GM23338 (cell line): ENCODE measurements around the gene AKNAD1. TPM values are rescaled to one million over a fixed set of nuclear protein-coding genes. Genes with fewer than 3 reads are reported as not detected.

Experiments
- ATAC-seq: fragments of 200-7000 bp; cut with Tn5 transposase; 3 replicates; pipeline ENCODE4 v1.9.1; 2020
- DNase-seq: peaks from one replicate; pipeline ENCODE4 v3.0.0-alpha.2; 2015; ENCODE audit warnings: low spot score
- H2AFZ ChIP-seq: fragments of 200-600 bp; sonication (generic); 2 replicates; pipeline ENCODE4 v1.8.0; 2016; ENCODE audit warnings: antibody characterized with exemption, mild to moderate bottlenecking, moderate library complexity
- H3F3A ChIP-seq: fragments of 200-600 bp; sonication (generic); replicated peaks from 2 replicates; pipeline ENCODE4 v1.8.0; 2017; ENCODE audit warnings: antibody characterized with exemption, mixed run types, low read depth
- H3K27ac ChIP-seq: fragments of 200-600 bp; sonication (generic); 2 replicates; pipeline ENCODE4 v1.6.1; 2016; ENCODE audit warnings: low read depth
- H3K27me3 ChIP-seq: fragments of 200-600 bp; sonication (generic); 2 replicates; pipeline ENCODE4 v1.8.0; 2016; ENCODE audit warnings: mild to moderate bottlenecking, mixed run types, moderate library complexity; ENCODE audit not compliant: insufficient read depth
- H3K36me3 ChIP-seq: fragments of 200-600 bp; sonication (generic); 2 replicates; pipeline ENCODE4 v1.8.0; 2016; ENCODE audit warnings: mild to moderate bottlenecking; ENCODE audit not compliant: insufficient read depth
- H3K4me1 ChIP-seq: fragments of 200-600 bp; sonication (generic); 2 replicates; pipeline ENCODE4 v1.8.0; 2016; ENCODE audit warnings: mild to moderate bottlenecking, moderate library complexity; ENCODE audit not compliant: insufficient read depth
- H3K4me2 ChIP-seq: fragments of 200-600 bp; sonication (generic); 2 replicates; pipeline ENCODE4 v1.7.1; 2017; ENCODE audit warnings: mixed run types
- H3K4me3 ChIP-seq: fragments of 200-600 bp; sonication (generic); 2 replicates; pipeline ENCODE4 v1.6.1; 2016; ENCODE audit warnings: mixed run types
- H3K79me2 ChIP-seq: fragments of 200-600 bp; sonication (generic); replicated peaks from 2 replicates; pipeline ENCODE4 v1.8.0; 2017; ENCODE audit warnings: mild to moderate bottlenecking; ENCODE audit not compliant: insufficient read depth
- H3K9me2 ChIP-seq: fragments of 200-600 bp; sonication (generic); 2 replicates; pipeline ENCODE4 v1.8.0; 2017; ENCODE audit not compliant: insufficient read depth
- H4K20me1 ChIP-seq: fragments of 200-600 bp; sonication (generic); replicated peaks from 2 replicates; pipeline ENCODE4 v1.8.0; 2017; ENCODE audit warnings: mild to moderate bottlenecking; ENCODE audit not compliant: insufficient read depth
- H3K27ac Mint-ChIP-seq: 2 replicates; pipeline ENCODE4 v1.8.0; 2020; ENCODE audit warnings: inconsistent platforms, mild to moderate bottlenecking, moderate library complexity, mixed read lengths
- H3K27me3 Mint-ChIP-seq: 3 replicates; pipeline ENCODE4 v1.8.0; 2022; ENCODE audit warnings: low read depth, mild to moderate bottlenecking, moderate library complexity, mixed read lengths, inconsistent platforms; ENCODE audit not compliant: insufficient read depth, poor library complexity
- H3K36me3 Mint-ChIP-seq: 3 replicates; pipeline ENCODE4 v1.8.0; 2021; ENCODE audit warnings: low read depth, mild to moderate bottlenecking, inconsistent platforms, moderate library complexity, mixed read lengths
- H3K4me1 Mint-ChIP-seq: 3 replicates; pipeline ENCODE4 v1.8.0; 2020; ENCODE audit warnings: mild to moderate bottlenecking, inconsistent platforms, mixed read lengths
- H3K4me3 Mint-ChIP-seq: 3 replicates; pipeline ENCODE4 v1.8.0; 2021; ENCODE audit warnings: moderate library complexity, mild to moderate bottlenecking, inconsistent platforms, mixed read lengths
- H3K9me3 Mint-ChIP-seq: 3 replicates; pipeline ENCODE4 v1.8.0; 2020; ENCODE audit warnings: moderate library complexity, mild to moderate bottlenecking, inconsistent platforms, mixed read lengths
- CREB1 ChIP-seq: fragments of 250-450 bp; sonication (Bioruptor Pico); IDR thresholded peaks from 2 replicates; pipeline ENCODE4 v1.5.0; 2020; ENCODE audit warnings: low read depth, mild to moderate bottlenecking, moderate library complexity
- EZH2 ChIP-seq: fragments of 200-600 bp; sonication (generic); IDR thresholded peaks from one replicate; pipeline ENCODE4 v1.8.0; 2017; ENCODE audit warnings: antibody characterized with exemption, mild to moderate bottlenecking, low read depth; ENCODE audit not compliant: unreplicated experiment
- EZH2phosphoT487 ChIP-seq: fragments of 200-600 bp; sonication (generic); IDR thresholded peaks from one replicate; pipeline ENCODE4 v1.8.1; 2018; ENCODE audit warnings: antibody characterized with exemption; ENCODE audit not compliant: unreplicated experiment
- JUNB ChIP-seq: IDR thresholded peaks from one replicate; pipeline ENCODE4 v1.6.1; 2016; ENCODE audit warnings: antibody characterized with exemption; ENCODE audit not compliant: unreplicated experiment
- NANOG ChIP-seq: IDR thresholded peaks from 2 replicates; pipeline ENCODE4 v1.6.1; 2016; ENCODE audit warnings: antibody characterized with exemption, borderline replicate concordance
- POLR2AphosphoS5 ChIP-seq: IDR thresholded peaks from 2 replicates; pipeline ENCODE4 v1.6.1; 2016; ENCODE audit warnings: antibody characterized with exemption, low read depth
- STAT1 ChIP-seq: IDR thresholded peaks from one replicate; pipeline ENCODE4 v1.6.1; 2016; ENCODE audit warnings: antibody characterized with exemption; ENCODE audit not compliant: unreplicated experiment
- ZNF114 ChIP-seq: fragments of 250-450 bp; sonication (Bioruptor Pico); IDR thresholded peaks from 2 replicates; pipeline ENCODE4 v1.5.0; 2020; ENCODE audit warnings: mild to moderate bottlenecking, moderate library complexity
- ZNF331 ChIP-seq: fragments of 250-450 bp; sonication (Bioruptor Pico); IDR thresholded peaks from 2 replicates; pipeline ENCODE4 v1.5.0; 2020; ENCODE audit warnings: low read depth, mild to moderate bottlenecking, moderate library complexity
- polyA plus RNA-seq: library from polyadenylated mRNA; unstranded; fragments of >200 nt; fragmentation: Nextera tagmentation; extraction: Ambion mirVana; gene quantifications from 2 replicates; pipeline ENCODE4 v1.2.1, GENCODE V29; 2016
- total RNA-seq: library from RNA; depleted of rRNA; stranded (reverse); fragments of >200 nt; shearing (Covaris generic); gene quantifications from 2 replicates; pipeline ENCODE4 v1.2.3, GENCODE V29; 2014
- TF ChIP-seq, protein P1 (sequence below), 2 experiments: fragments of 200-600 bp in 1 of 2; sonication (generic) in 1 of 2; conservative IDR thresholded peaks; 2 replicates each; pipeline versions ENCODE4 v1.5.1 to v1.6.1; 2016 to 2017; ENCODE audit warnings: antibody characterized with exemption in 2 of 2, low read depth in 2 of 2, mild to moderate bottlenecking in 2 of 2, moderate library complexity in 1 of 2
- TF ChIP-seq, protein P2 (sequence below): IDR thresholded peaks from one replicate; pipeline ENCODE4 v1.6.1; 2018; ENCODE audit warnings: antibody characterized with exemption; ENCODE audit not compliant: unreplicated experiment
- TF ChIP-seq, protein P3 (sequence below): IDR thresholded peaks from 2 replicates; pipeline ENCODE4 v1.6.1; 2016; ENCODE audit warnings: antibody characterized with exemption
- TF ChIP-seq, protein P4 (sequence below): fragments of 250-450 bp; sonication (Bioruptor Pico); IDR thresholded peaks from 2 replicates; pipeline ENCODE4 v1.5.0; 2020; ENCODE audit warnings: mild to moderate bottlenecking, moderate library complexity

The AKNAD1 gene
- total and polyA plus RNA-seq, 2 experiments from 2014 or later = not detected

DNA sequence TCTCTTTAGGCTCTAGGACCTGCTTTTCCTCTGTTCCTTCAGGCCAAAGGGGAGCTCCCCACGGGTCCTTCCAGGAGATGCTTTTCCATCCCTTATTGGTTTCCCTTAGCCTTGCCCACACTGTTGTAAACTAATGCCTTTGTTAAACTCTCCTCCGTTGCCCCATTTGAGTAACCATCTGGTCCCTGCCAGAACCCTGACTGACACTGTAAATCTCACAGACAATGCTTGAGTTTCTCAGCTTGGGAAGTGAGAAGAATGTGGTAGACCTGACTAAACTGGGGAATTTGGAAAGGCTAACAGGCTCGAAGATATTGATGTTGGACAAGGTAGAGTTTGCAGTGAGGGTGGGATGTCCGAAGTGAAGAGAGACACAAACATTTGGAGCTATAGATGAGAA lies 11.4 kb downstream of the AKNAD1 start:
- no peak overlapping the region for H3K27ac Mint-ChIP-seq
- Histone ChIP-seq H3K27me3 (no peaks in the 10 kb centered on the region), H3K4me1 (no peaks in the 10 kb centered on the region), H3K36me3 (no peaks in the 10 kb centered on the region), H4K20me1 (no peaks in the 10 kb centered on the region), H3F3A (no peaks in the 10 kb centered on the region), H3K27ac (no peak overlapping the region), H3K4me2 (no peak overlapping the region), H2AFZ (peak overlapping the region; percentile 90), H3K4me3 (no peak overlapping the region), H3K79me2 (no peaks in the 10 kb centered on the region), H3K9me2 (0 out of 2 replicates have a peak, but pooled peaks cover 4% of the 10 kb centered on the region)
- H3K4me3 Mint-ChIP-seq = no peak overlapping the region
- H3K27me3 Mint-ChIP-seq = peaks cover 2% of the 10 kb centered on the region
- ATAC-seq (no peak), DNase-seq (no peak)
- H3K36me3 Mint-ChIP-seq = no peaks in the 10 kb centered on the region
- no peaks in the 10 kb centered on the region; the same call in 2 of the 3 replicates for H3K9me3 Mint-ChIP-seq
- TF ChIP-seq, protein P1, sequence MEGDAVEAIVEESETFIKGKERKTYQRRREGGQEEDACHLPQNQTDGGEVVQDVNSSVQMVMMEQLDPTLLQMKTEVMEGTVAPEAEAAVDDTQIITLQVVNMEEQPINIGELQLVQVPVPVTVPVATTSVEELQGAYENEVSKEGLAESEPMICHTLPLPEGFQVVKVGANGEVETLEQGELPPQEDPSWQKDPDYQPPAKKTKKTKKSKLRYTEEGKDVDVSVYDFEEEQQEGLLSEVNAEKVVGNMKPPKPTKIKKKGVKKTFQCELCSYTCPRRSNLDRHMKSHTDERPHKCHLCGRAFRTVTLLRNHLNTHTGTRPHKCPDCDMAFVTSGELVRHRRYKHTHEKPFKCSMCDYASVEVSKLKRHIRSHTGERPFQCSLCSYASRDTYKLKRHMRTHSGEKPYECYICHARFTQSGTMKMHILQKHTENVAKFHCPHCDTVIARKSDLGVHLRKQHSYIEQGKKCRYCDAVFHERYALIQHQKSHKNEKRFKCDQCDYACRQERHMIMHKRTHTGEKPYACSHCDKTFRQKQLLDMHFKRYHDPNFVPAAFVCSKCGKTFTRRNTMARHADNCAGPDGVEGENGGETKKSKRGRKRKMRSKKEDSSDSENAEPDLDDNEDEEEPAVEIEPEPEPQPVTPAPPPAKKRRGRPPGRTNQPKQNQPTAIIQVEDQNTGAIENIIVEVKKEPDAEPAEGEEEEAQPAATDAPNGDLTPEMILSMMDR (conservative IDR thresholded peaks at IDR 0.05; ENCODE audit: low read depth in 2 of 2) = no peak
- TF ChIP-seq, protein P2, sequence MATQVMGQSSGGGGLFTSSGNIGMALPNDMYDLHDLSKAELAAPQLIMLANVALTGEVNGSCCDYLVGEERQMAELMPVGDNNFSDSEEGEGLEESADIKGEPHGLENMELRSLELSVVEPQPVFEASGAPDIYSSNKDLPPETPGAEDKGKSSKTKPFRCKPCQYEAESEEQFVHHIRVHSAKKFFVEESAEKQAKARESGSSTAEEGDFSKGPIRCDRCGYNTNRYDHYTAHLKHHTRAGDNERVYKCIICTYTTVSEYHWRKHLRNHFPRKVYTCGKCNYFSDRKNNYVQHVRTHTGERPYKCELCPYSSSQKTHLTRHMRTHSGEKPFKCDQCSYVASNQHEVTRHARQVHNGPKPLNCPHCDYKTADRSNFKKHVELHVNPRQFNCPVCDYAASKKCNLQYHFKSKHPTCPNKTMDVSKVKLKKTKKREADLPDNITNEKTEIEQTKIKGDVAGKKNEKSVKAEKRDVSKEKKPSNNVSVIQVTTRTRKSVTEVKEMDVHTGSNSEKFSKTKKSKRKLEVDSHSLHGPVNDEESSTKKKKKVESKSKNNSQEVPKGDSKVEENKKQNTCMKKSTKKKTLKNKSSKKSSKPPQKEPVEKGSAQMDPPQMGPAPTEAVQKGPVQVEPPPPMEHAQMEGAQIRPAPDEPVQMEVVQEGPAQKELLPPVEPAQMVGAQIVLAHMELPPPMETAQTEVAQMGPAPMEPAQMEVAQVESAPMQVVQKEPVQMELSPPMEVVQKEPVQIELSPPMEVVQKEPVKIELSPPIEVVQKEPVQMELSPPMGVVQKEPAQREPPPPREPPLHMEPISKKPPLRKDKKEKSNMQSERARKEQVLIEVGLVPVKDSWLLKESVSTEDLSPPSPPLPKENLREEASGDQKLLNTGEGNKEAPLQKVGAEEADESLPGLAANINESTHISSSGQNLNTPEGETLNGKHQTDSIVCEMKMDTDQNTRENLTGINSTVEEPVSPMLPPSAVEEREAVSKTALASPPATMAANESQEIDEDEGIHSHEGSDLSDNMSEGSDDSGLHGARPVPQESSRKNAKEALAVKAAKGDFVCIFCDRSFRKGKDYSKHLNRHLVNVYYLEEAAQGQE = no peak
- TF ChIP-seq, protein P3, sequence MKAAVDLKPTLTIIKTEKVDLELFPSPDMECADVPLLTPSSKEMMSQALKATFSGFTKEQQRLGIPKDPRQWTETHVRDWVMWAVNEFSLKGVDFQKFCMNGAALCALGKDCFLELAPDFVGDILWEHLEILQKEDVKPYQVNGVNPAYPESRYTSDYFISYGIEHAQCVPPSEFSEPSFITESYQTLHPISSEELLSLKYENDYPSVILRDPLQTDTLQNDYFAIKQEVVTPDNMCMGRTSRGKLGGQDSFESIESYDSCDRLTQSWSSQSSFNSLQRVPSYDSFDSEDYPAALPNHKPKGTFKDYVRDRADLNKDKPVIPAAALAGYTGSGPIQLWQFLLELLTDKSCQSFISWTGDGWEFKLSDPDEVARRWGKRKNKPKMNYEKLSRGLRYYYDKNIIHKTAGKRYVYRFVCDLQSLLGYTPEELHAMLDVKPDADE = no peak
- TF ChIP-seq POLR2AphosphoS5 (no peak), CREB1 (no peak), ZNF114 (CRISPR knock-in tag) (no peak), NANOG (no peak), EZH2 (no peak), ZNF331 (CRISPR knock-in tag) (no peak), JUNB (no peak), EZH2phosphoT487 (no peak), STAT1 (no peak)
- TF ChIP-seq, protein P4, sequence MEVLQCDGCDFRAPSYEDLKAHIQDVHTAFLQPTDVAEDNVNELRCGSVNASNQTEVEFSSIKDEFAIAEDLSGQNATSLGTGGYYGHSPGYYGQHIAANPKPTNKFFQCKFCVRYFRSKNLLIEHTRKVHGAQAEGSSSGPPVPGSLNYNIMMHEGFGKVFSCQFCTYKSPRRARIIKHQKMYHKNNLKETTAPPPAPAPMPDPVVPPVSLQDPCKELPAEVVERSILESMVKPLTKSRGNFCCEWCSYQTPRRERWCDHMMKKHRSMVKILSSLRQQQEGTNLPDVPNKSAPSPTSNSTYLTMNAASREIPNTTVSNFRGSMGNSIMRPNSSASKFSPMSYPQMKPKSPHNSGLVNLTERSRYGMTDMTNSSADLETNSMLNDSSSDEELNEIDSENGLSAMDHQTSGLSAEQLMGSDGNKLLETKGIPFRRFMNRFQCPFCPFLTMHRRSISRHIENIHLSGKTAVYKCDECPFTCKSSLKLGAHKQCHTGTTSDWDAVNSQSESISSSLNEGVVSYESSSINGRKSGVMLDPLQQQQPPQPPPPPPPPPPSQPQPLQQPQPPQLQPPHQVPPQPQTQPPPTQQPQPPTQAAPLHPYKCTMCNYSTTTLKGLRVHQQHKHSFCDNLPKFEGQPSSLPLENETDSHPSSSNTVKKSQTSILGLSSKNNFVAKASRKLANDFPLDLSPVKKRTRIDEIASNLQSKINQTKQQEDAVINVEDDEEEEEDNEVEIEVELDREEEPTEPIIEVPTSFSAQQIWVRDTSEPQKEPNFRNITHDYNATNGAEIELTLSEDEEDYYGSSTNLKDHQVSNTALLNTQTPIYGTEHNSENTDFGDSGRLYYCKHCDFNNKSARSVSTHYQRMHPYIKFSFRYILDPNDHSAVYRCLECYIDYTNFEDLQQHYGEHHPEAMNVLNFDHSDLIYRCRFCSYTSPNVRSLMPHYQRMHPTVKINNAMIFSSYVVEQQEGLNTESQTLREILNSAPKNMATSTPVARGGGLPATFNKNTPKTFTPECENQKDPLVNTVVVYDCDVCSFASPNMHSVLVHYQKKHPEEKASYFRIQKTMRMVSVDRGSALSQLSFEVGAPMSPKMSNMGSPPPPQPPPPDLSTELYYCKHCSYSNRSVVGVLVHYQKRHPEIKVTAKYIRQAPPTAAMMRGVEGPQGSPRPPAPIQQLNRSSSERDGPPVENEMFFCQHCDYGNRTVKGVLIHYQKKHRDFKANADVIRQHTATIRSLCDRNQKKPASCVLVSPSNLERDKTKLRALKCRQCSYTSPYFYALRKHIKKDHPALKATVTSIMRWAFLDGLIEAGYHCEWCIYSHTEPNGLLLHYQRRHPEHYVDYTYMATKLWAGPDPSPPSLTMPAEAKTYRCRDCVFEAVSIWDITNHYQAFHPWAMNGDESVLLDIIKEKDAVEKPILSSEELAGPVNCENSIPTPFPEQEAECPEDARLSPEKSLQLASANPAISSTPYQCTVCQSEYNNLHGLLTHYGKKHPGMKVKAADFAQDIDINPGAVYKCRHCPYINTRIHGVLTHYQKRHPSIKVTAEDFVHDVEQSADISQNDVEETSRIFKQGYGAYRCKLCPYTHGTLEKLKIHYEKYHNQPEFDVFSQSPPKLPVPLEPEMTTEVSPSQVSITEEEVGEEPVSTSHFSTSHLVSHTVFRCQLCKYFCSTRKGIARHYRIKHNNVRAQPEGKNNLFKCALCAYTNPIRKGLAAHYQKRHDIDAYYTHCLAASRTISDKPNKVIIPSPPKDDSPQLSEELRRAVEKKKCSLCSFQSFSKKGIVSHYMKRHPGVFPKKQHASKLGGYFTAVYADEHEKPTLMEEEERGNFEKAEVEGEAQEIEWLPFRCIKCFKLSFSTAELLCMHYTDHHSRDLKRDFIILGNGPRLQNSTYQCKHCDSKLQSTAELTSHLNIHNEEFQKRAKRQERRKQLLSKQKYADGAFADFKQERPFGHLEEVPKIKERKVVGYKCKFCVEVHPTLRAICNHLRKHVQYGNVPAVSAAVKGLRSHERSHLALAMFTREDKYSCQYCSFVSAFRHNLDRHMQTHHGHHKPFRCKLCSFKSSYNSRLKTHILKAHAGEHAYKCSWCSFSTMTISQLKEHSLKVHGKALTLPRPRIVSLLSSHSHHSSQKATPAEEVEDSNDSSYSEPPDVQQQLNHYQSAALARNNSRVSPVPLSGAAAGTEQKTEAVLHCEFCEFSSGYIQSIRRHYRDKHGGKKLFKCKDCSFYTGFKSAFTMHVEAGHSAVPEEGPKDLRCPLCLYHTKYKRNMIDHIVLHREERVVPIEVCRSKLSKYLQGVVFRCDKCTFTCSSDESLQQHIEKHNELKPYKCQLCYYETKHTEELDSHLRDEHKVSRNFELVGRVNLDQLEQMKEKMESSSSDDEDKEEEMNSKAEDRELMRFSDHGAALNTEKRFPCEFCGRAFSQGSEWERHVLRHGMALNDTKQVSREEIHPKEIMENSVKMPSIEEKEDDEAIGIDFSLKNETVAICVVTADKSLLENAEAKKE (CRISPR knock-in tag) = no peak
- H3K4me1 Mint-ChIP-seq = peaks cover 6% of the 10 kb centered on the region
